Panc1 (cell line): ENCODE data around the gene SMG6.

Experiments used
- CTCF ChIP-seq: fragments of 450-650 bp; IDR thresholded peaks from 2 replicates; pipeline ENCODE4 v1.5.1; 2017; ENCODE audit warnings: mild to moderate bottlenecking
- POLR2AphosphoS5 ChIP-seq: IDR thresholded peaks from 2 replicates; pipeline ENCODE4 v1.6.1; 2012; ENCODE audit warnings: mild to moderate bottlenecking, low read depth, low read length, moderate library complexity
- REST ChIP-seq, 2 experiments: IDR thresholded peaks; 2 replicates each; pipeline ENCODE4 v1.6.1; 2011 to 2012; ENCODE audit warnings: low read depth in 2 of 2, control low read depth in 1 of 2, low read length in 1 of 2, mild to moderate bottlenecking in 1 of 2, moderate library complexity in 1 of 2; ENCODE audit not compliant: insufficient read depth in 1 of 2
- SIN3A ChIP-seq: IDR thresholded peaks from 2 replicates; pipeline ENCODE4 v1.6.1; 2012; ENCODE audit warnings: low read depth, mild to moderate bottlenecking, low read length, moderate library complexity, borderline replicate concordance; ENCODE audit not compliant: insufficient read depth

GRCh38 chr17:2041561-2042389 is 261.8 kb downstream of the SMG6 start, which contains the start of gene OVCA2:
- TF ChIP-seq POLR2AphosphoS5 (peak; percentile 93), CTCF (peak; percentile 71), REST (IDR thresholded peaks at IDR 0.05; ENCODE audit: insufficient read depth in 1 of 2, low read depth in 2 of 2, low read length in 1 of 2) (0 out of 4 replicates have a peak, but pooled peaks of 1 of the 2 experiments have one; percentile 41), SIN3A (no peak)
